GM08714 (cell line): Measurements from ENCODE around the gene SLC9B1.
A peak's percentile ranks its signal among the peaks of the same experiment; 100 is the strongest.
"Not testable (repeated sequence)": the region's sequence is repeated elsewhere in the genome, so short reads cannot be mapped to it uniquely, and the experiment has no call there.

Experiments
- H3K4me3 ChIP-seq: fragments of 200-500 bp; sonication (Bioruptor generic); 2 replicates; pipeline ENCODE4 v1.5.1; 2014; ENCODE audit warnings: mild to moderate bottlenecking, low read length, inconsistent platforms
- ZNF274 ChIP-seq: IDR thresholded peaks from 2 replicates; pipeline ENCODE4 v1.6.1; 2012; ENCODE audit warnings: mild to moderate bottlenecking, low read depth, low read length

SLC9B1 gene

DNA sequence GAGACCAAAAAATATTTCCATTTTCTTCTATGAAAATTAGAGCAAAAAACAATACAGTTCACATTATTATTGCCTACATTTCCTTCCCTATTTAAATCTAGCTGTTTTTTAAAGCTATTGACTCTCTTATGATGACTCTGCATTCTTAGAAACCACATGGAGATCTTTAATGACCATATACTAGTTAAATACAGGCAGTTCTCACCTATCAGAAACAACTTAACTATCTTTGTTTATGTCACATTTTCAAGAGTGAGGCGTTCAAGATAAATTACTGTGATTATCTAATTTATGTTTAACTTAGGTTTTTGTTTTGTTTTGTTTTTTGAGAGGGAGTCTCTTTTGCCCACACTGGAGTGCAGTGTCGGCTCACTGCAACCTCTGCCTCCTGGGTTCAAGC lies 147.7 kb downstream of the SLC9B1 start:
- H3K4me3 ChIP-seq, result no peak overlapping the region
- TF ChIP-seq ZNF274, result no peak

DNA sequence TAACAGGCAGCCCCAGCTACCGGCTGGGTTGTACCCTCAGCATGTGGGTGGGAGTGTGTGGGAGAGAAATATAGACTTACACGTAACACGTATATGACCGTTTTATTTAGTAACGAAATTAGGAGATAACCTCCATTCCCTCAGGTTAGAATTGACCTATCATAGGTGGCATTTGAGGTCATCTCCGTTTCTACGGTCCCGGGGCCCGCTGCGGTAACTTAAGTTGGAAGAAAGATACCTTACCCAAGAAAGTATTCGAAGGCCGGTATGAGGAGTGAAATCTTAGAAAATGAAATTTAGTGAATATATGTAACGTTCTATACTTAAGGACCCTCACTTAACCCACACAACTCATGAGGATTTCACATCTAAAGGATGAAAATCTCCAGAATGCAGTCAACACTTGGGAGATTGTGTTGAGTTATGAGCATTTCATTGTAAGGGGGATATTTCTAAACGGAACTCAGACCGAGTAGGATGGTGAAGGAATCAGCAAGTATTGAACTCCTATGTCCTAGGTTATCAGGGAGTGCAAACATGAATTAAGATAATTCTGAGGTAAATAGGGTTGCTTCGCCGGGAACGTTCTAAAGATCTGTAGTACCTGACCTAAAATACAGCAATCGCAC lies 149.8 kb downstream of the SLC9B1 start:
- peak overlapping the region; percentile 93 for H3K4me3 ChIP-seq
- TF ChIP-seq ZNF274, result no peak

DNA sequence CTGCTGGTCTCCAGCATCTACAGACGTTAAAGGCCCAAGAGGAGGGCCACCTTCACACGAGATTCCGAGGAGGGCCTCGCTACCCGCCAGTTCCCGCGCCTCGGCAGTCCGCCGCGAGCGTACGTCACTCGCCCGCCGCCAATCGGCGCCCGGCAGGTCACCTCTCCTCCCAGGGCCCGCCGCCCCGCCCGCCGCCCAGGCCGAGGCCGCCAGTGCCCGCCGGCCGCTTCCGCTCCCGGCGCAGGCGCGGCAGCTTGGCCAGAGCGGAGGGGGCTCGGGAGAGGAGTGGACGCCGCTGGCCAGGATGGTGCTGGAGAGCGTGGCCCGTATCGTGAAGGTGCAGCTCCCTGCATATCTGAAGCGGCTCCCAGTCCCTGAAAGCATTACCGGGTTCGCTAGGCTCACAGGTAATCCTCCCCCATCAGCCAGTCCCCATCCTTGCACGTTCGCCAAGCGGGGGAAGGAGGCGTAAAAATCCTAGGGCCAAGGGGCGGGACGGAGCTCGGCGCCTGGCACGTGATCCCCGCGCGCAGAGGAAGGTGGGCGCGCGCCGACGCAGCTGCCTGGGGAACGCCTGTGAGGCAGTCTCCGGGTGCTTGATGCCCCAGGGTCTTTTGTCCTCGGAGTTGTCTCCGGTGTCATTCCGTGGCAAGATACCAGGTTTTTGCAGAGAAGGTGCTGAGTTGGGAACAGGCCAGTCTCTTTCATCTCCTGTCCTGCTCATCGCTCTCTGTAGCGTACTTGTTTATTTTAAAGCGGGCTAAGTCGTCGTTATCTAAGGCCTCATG lies 150.5 kb downstream of the SLC9B1 start, which contains the start of gene CISD2:
Gene CISD2, plus strand, starts transcription at position 212 of the 788 bp plus-strand sequence. Its CDS starts 93 bp downstream, at position 305.
- no peak for TF ChIP-seq ZNF274
- peak within 1 kb of the TSS; percentile 93 for H3K4me3 ChIP-seq

DNA sequence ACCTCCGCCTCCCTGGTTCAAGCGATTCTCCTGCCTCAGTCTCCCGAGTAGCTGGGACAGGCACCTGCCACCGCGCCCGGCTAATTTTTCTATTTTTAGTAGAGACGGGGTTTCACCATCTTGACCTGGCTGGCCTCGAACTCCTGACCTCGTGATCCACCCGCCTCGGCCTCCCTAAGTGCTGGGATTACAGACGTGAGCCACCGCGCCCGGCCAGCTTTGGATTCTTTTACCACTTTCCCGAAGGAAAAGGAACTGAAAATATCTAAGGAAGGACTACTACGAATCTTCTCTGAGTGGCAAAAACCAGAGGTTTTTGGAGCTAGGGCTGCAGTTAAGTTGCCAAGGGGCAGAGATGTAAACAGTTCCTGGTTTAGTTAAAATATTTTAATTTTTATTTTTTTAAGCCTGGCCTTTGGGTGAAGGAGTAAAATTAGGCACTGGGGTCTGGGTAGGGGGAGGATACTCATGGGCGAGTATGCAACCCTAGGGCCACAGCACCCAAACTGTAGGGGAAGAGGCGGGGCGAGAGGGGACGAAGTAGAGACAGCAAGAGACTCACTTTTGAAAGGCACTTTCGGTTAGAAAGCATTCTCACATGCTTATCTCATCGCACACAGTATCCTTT lies 151.2 kb downstream of the SLC9B1 start:
- peak overlapping the region; percentile 93 for H3K4me3 ChIP-seq
- TF ChIP-seq ZNF274, result no peak

DNA sequence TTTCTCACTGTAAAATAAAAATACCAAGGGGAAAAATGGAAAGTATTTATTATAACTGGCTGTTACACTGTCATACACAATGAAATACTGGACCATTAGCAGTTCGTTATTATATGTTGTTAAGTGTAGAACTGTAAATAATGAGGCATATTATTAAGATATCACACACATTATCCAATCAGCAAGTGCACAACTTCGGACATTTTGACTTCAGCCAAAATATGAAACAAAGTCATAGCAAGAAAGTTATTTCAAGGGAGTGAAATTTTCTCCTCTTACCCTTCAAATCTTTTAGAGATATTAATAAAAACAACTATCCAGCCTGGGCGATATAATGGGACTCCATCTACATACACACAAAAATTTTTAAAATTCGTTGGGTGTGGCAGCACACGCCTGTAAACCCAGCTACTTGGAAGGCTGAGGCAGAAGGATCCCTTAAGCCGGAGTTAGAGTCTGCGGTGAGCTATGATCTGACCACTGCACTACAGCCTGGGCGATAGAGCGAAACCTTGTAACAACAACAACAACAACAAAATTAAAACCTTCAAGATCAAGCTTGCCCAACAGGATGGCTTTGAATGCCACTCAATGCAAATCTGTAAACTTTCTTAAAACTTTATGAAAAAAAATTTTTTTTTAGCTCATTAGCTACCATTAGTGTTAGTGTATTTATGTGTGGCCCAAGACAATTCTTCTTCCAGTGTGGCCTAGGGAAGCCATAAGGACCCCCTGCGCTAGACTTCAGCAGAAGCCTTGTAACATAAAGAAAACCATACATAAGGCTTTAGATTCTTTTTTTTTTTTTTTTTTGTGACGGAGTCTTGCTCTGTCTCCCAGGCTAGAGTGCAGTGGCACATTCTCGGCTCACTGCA lies 152.0 kb downstream of the SLC9B1 start:
- peak overlapping the region; percentile 93 for H3K4me3 ChIP-seq
- no peak for TF ChIP-seq ZNF274

DNA sequence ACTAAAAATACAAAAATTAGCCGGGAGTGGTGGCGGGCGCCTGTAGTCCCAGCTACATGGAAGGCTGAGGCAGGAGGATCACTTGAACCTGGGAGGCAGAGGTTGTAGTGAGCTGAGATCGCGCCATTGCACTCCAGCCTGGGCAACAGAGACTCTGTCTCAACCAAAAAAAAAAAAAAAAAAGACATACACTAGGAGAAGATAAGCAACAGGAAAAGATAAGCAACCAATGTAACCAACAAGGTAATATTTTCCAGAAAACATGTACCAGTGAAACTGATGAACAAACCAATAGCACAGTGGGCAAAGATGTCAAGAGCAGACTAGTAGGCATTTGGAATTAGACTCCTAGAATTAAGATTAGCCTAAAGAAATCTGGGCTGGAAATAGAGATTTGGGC lies 154.2 kb downstream of the SLC9B1 start:
- not testable (repeated sequence) for H3K4me3 ChIP-seq

DNA sequence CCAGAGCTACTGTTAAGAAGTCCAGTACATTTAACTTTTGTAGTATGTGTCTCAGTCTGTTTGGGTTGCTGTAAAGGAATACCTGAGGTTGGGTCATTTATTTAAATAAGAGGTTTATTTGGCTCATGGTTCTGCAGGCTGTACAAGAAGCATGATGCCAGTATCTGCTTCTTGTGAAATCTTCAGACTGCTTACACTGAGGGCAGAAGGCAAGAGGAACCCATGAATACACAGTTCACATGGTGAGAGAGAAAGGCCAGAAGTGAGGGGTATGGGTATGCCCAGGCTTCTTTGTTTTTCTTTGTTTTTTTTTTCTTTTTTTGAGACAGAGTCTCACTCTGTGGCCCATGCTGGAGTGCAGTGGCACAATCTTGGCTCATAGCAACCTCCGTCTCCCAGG lies 156.8 kb downstream of the SLC9B1 start:
- no peak overlapping the region for H3K4me3 ChIP-seq
- no peak for TF ChIP-seq ZNF274

DNA sequence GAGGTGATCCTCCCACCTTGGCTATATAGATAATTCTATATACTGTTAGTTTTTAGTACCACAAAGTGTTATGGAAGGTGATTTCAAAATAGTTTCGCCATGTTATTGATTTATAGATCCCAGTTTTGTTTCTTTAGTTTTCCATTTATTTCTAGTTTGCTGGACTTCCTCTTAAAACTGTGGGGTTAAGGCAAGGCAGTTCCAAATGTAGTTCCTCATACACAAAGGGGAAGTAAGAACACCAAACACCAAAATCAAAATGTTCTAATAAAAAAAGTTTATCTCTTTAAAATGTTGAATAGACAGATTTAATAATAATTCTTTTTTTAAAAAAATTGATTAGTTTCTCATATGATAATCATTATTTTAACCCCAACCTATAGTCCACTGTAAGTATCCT lies 157.5 kb downstream of the SLC9B1 start:
- TF ChIP-seq ZNF274, result no peak
- H3K4me3 ChIP-seq, result no peak overlapping the region

DNA sequence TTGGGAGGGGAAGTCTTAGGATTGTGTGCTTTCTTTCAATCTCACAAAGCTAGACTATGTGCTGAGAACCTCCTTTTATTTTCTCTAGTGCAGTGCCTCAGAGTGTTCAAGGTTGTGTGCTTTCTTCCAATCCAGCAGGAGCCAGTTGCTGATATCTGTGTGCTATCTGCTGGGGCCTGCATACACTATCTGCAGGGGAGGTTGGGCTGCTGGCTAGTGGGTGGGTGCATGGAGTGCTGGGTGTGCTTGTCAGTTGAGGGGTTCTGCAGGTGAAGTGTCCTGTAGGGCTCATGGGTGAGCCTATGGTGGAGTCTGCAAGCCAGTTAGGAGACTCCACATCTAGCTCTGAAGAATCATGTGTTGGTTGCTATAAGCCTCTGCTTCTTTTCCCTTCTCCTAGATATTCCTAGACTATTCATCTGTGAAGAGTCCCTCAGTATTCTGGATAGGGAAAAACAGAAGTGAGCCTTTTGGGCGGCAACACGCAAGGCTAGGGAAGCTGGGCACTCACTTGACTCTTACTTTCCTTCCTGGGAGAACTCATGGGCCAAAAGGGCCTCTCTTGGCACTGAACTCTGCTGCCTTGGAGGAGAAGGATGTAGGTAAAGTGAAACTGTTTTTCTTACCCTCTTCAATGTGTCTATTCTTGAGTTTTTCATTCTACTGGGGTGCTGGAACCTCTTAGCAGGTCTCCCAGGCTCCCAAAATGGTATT lies 158.7 kb downstream of the SLC9B1 start:
- H3K4me3 ChIP-seq, result no peak overlapping the region
- TF ChIP-seq ZNF274, result no peak

DNA sequence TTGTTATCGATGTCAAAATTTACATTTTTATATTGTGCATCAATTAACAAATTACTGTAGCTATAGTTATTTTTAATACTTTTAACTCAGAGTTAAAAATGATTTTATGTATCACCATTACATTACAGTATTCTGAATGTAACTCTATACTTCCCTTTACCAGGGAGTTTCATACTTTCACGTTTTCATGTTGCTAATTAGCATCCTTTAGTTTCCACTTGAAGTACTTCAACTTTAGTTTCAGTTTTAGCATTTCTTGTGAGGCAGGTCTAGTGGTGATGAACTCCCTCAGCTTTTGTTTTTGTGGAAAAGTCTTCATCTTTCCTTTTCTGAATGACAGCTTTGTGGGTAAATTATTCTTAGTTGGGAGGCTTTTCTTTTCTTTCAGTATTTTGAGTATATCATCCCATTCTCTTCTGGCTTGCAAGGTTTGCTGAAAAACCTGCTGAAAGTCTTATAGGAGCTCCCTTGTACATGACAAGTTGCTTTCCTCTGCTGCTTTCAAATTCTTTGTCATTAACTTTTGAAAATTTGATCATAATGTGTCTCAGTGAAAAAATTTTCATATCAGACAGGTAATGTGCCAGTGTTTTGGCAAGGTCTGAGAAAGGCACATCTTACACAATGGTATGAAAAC lies 160.6 kb downstream of the SLC9B1 start:
- TF ChIP-seq ZNF274, result no peak
- H3K4me3 ChIP-seq, result no peak overlapping the region
